WI38 (cell line): ENCODE measurements around the gene RFC1.
"Not testable (repeated sequence)": the region's sequence is repeated elsewhere in the genome, so short reads cannot be mapped to it uniquely, and the experiment has no call there.

Source experiments
- H3K4me3 ChIP-seq: 2 replicates; pipeline ENCODE4 v1.5.1; 2011; ENCODE audit warnings: low read depth, mild to moderate bottlenecking, control low read depth, low read length
- TF ChIP-seq, protein P1 (sequence below): IDR thresholded peaks from 2 replicates; pipeline ENCODE4 v1.5.1; 2012; ENCODE audit warnings: low read depth, mild to moderate bottlenecking, control low read depth, low read length

Gene RFC1

DNA sequence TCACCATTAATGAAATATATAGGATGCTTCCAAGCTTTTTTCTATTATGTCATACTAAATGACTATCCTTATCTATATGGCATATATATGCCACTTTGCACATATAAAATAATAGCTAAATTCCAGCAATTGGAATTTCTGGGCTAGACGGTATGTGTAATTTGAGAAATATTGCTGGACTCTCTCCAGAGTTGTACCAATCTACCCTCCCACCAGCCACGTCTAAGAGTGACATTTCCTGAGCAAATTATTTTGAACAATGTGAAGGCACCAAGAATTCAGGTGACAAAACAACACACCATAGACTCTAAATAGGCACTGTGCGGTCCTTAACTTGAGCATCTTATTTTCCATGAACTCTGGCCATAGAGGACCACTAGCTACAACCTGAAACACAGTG is 62.3 kb downstream of the RFC1 start:
- TF ChIP-seq, protein P1, sequence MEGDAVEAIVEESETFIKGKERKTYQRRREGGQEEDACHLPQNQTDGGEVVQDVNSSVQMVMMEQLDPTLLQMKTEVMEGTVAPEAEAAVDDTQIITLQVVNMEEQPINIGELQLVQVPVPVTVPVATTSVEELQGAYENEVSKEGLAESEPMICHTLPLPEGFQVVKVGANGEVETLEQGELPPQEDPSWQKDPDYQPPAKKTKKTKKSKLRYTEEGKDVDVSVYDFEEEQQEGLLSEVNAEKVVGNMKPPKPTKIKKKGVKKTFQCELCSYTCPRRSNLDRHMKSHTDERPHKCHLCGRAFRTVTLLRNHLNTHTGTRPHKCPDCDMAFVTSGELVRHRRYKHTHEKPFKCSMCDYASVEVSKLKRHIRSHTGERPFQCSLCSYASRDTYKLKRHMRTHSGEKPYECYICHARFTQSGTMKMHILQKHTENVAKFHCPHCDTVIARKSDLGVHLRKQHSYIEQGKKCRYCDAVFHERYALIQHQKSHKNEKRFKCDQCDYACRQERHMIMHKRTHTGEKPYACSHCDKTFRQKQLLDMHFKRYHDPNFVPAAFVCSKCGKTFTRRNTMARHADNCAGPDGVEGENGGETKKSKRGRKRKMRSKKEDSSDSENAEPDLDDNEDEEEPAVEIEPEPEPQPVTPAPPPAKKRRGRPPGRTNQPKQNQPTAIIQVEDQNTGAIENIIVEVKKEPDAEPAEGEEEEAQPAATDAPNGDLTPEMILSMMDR, result no peak
- no peak overlapping the region for H3K4me3 ChIP-seq

GRCh38 chr4:39302901-39303300 is 63.3 kb downstream of the RFC1 start:
- TF ChIP-seq, protein P1, result no peak
- H3K4me3 ChIP-seq, result no peak overlapping the region

DNA sequence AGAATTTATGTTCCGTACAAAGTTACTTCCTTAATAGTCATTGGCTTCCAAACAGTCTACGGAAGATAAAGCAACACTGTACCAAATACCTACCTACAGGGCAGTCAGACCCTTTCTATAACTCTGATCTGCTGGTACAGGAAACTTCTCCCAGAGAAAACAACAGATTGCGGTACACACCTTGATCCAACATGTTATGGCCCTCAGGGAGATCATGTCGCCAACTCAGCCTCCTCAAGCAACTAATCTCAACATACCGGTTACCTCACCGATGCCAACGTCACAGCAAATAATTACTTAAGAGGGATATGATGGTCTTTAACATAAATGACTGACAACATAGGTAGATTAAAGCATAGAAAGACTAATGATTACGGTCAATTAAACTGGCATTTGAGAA is 70.4 kb downstream of the RFC1 start:
- no peak overlapping the region for H3K4me3 ChIP-seq
- TF ChIP-seq, protein P1, result no peak

DNA sequence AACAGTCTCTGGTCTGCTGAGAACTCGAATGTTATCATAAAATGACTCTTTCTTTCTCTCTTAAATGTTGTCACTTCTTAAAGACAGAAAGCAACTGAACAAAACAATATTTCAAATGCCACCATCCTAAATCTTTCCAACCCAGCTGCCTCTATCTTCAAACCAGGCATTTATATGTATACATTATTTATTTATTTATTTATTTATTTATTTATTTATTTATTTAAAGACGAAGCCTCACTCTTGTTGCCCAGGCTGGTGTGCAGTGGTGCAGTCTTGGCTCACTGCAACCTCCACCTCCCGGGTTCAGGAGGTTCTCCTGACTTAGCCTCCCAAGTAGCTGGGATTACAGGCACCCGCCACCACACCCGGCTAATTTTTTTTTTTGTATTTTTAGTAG is 73.7 kb downstream of the RFC1 start:
- not testable (repeated sequence) for H3K4me3 ChIP-seq

DNA sequence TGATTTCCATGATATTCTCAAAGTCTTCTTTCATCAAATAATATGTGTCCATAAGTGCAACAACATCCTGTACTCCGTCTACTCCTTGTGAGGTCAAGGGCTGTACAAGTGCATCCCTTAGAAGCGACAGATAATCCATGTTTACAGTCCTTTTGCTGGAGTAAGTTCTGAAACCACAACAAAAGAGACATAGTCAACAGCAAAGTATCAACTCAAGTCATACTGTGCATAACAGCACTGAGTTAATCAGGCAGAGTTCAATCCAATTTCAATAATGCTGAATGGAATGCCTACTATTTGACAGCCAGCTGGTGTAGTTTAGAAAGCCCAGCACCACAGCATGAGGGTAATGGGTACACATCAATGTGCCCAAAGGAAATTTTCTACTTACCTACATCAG is 74.5 kb downstream of the RFC1 start:
- no peak overlapping the region for H3K4me3 ChIP-seq
- TF ChIP-seq, protein P1, result no peak

DNA sequence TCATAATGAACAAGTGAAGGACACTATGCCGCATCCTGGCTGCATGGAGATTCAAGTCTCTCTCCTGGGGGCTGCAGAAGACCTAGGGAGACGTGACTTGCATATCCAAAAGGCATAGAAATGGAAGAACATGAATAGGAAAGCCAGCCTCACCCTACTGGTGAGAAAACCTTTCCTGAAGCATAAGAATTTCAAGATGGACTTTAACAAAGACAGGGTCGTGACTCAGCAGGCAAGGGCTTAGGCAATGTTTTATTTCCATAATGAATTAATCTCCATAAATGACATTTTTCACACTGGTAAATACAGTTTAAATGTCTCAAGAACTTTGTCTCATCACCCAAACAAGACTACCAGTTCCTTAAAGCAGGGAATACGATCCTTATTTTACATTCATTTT is 78.9 kb downstream of the RFC1 start:
- TF ChIP-seq, protein P1, result no peak

DNA sequence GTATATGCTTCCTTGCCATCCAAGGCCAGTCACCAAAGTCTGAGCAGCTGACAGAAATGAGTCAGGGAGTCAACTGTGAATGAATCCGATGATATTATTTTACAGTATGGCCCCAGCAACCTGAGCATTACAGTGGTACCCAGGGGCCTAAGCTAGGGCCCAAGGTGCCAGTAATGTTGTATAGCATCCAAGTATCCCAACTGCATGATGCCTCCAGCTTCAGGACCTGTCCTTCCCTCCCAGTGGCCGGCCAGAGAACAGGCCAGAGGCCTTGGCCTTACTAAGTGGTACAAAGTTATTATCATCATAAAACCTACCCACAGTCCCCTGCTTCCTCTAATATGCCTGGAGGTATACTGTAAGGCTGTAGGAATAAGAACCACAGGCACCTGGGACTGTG is 79.9 kb downstream of the RFC1 start:
- TF ChIP-seq, protein P1, result no peak

More for the DNA sequence above, 78.9 kb downstream of the RFC1 start:
- H3K4me3 ChIP-seq, result no peak overlapping the region

GRCh38 chr4:39285853-39286252 is 80.3 kb downstream of the RFC1 start:
- TF ChIP-seq, protein P1, result no peak
- H3K4me3 ChIP-seq, result no peak overlapping the region

More for the DNA sequence above, 79.9 kb downstream of the RFC1 start:
- no peak overlapping the region for H3K4me3 ChIP-seq
